Astrocyte of the hippocampus (primary cell): ENCODE measurements around the gene INPP1.
"Not testable (repeated sequence)": the region's sequence is repeated elsewhere in the genome, so short reads cannot be mapped to it uniquely, and the experiment has no call there.

Experiments used
- DNase-seq: peaks from one replicate; pipeline ENCODE4 v3.0.0; 2011; ENCODE audit warnings: low read depth, low spot score

Gene INPP1

DNA sequence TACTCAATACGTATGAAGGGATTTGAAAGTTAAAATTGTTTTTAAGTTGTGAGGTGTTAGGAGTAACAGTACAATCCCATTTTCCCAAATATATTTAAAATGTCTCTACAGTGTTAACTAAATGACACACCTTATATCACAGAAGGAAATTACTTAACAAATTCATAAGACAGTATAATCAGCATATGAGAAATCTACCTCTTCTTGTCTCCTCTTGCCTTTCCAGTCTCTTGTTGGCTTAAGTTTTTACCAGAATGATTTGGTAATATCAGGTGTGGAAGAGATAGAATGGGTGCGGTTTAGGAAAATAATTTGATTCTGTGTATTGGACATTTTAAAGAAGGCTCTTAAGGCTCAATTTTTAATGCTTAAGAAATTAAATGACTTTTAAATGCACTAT is 9.5 kb upstream of the INPP1 start:
- no peak for DNase-seq

DNA sequence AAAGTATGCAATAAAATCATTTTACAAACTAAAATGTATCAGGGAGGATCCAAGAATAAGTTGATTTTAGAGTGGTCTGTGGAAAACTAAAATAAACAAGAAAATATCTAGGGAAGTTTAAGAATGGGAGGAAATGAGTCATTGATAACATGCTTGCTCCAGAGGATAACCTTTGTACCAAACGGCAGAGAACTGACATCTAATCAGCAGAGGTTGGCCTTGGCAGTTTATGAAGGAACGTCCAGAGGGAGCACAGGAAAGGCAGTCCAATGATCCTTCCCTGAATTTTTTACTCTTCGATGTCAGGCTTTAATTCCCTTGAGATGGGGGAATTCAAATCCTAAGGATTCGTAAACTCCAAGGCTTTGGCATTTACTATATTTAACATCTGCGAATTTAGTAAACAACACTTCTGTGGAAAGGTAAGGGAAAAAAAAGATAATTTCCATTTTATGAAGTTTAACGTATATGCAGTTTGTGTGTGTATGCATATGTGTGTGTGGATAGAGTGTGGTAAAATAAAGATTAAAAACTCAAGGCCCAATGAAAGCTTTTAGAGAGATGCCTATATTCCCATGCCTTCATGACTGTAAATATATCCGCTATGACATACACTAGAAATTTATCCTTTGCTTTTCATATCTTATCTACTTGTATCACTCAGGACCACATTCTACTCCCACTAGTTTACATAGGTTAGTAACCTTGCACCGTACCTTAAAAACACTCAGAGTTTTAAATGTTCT is 8.7 kb upstream of the INPP1 start:
- DNase-seq = no peak

- DNase-seq = no peak
These were observed 8.2 kb upstream of the INPP1 start for GRCh38 chr2:190335225-190335559.

GRCh38 chr2:190335584-190335983 is 7.8 kb upstream of the INPP1 start:
- not testable (repeated sequence) for DNase-seq

GRCh38 chr2:190336420-190336819 is 7.0 kb upstream of the INPP1 start:
- no peak for DNase-seq

- DNase-seq = no peak
These were observed 4.9 kb upstream of the INPP1 start for GRCh38 chr2:190338453-190338852.

DNA sequence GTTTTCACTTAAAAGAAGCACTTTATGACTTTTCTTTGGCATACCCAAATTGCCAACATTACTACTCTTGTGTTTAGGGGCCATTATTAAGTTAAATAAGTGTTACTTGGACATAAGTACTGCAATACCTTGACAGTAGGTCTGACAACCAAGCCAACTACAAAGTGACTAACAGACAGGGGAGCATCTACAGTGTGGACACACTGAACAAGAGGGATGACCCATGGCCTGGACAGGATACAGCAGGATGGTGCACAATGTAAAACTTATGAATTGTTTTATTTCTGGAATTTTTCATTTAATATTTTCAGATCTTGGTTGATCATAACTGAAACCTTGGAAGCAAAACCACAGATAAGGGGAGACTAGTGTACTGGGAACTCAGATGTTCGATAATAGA is 4.0 kb upstream of the INPP1 start:
- DNase-seq = no peak

GRCh38 chr2:190340369-190340768 is 3.0 kb upstream of the INPP1 start:
- no peak for DNase-seq

GRCh38 chr2:190342611-190343010 is 778 bp upstream of the INPP1 start:
- DNase-seq = no peak

DNA sequence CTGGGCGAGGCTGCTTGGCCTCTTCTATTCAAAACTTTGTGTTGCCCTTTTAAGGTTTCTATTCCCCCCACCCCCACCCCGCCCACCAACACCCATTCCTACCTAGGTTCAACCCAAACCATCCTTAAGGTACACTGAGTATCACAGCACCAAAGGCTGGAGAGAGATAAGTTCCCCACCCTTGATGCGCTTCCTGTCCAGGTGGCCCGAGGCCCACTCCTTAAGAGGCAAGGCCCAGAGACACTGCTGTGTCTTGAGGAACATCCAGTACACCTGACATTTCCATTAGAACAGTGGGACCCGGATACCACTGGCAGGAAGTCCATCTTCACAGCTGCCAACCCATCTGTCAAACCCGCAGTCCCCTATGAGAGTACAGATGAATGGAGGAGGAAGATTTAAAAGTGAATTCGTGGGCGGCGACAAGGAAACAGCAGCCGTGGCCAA is 277 bp upstream of the INPP1 start:
- no peak for DNase-seq

DNA sequence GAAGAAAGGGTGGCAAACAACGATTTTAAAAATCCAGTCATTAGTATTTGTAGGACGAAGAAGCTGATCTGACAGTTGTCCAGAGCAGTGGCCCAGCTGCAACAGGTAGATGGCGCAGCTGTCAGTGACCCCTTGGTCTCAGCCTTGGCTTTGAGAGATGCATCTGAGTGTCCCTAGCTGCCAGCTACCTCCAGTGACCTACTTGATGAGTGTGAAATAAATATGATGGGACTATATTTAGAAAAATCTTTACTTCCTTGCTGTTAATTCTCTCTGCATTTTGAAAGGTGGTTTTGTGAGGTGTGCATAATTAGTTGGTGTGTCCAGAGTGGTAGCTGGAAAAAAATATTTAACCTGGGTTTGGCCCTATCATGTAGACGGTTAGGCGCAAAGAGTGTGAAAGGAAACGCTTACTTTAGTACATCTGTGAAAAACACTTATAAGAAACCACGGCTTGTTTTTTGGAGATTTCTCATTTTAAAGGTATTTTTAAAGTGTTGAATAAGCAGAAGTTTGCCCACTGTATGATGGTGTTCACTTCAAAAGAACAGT is 963 bp downstream of the INPP1 start:
- DNase-seq = no peak

- no peak for DNase-seq
These were observed 7.0 kb downstream of the INPP1 start for GRCh38 chr2:190350371-190350770.

DNA sequence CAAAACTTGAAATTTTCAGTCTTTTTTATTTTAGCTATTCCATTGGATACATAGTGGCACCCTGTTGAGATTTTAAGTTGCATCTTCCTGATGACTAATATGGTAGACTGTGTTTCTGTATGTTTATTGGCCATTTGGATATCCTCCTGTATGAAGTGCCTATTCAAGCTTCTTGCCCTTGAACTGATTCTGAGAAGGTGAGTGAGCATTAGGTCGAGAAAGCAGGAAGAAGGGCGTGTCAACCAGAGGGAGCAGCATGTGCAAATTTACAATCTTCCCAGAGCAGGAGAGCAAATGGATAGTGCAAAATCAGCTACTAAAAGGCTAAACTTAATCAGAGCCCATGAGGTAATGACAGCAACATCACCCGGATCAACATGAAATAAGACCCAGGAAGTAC is 8.6 kb downstream of the INPP1 start:
- DNase-seq = no peak

GRCh38 chr2:190352668-190353536 is 9.5 kb downstream of the INPP1 start:
- no peak for DNase-seq

DNA sequence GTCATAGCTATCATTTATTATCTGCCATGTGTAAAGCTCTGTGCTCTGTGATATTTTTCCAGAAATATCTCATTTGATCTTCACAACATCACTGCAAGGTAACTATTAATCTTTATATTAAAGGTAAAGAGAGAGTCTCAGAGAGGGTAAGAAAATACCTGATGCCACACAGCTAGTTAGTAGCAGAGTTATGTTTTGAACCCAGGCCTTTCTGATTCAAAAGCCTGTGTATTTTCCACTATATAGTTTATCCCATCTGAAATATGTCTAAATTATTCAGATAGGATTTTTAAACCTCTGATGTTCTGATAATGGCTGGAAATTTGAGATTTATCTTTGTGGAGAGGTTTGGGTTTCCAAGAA is 10.1 kb downstream of the INPP1 start:
- DNase-seq = no peak

DNA sequence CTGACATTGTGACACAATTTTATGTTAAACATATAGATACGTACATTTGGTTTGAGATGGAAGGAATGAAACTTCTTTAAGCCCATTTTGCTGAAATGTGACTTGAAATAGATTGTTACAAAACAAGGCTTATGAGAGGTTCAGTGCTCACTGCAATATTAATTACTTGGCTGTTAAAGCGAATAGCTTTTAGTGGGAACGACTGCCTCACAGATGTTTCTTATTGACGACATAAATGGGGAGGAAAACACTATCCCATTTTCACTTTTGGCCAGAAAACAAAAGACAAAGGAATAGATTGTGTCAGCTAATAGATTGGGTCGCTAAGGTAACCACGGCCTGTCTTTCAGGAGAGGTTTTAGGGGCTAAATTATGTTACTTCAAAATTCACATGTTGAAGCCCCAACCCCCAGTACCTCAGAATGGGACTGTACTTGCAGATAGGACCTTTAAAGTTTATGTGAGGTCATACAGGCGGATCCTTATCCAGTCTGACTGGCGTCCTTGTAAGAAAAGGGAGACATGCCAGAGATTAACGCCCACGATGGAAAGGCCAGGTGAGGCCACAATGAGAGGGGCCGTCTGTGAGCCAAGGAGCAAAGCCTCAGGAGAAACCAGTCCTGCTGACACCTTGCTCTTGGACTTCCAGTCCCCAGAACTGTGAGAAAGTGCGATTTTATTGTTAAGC is 10.8 kb downstream of the INPP1 start:
- no peak for DNase-seq

DNA sequence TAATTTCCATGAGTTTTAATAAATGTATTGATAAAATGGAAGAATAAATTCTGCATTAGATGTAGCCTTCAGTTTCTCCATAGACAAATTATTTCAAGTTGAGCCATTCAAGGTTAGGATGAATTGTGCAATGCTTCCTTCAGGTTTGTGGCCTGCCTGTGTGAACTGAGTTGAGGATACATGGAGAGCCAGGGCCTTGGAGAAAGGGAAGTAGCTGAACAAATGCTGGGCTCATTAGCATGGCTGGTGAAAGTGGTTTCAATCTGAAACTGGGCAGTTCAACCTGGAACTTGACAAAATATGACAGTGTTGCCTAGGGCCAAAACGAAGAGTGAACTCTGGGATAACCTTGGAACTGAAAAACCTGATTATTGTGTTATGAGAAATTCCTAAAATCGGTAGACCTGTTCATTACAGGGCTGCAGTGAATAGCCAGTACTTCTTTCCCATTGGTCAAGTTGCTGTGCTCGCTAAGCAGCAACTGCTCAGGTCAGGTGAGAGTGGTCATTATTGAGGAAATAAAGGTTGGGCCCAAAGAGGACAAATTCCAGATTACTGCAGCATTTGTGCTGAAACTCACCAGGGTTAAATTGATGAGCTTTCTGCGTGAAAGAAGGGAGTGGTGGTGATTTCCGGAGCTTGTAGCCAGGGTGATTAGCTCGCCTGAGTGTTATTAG is 12.7 kb downstream of the INPP1 start:
- no peak for DNase-seq

DNA sequence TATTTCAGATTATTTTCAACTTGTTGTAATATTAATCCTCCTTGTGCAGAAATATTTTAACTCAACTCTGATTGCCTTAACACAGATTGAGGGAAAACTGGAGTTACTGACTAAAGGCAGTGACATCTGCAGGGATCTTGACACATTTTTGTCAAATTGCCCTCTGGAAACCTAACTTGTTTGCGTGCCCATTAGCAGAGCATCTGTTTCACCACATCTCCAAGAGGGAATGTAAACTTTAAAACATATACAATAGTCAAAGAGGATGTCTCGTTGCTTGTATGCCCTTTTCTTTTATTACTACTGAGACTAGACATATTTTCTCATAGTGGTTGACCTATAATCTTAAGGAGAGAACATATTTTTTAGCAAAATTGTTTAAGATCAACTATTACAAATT is 14.2 kb downstream of the INPP1 start:
- no peak for DNase-seq

GRCh38 chr2:190358655-190359448 is 15.5 kb downstream of the INPP1 start:
- not testable (repeated sequence) for DNase-seq

DNA sequence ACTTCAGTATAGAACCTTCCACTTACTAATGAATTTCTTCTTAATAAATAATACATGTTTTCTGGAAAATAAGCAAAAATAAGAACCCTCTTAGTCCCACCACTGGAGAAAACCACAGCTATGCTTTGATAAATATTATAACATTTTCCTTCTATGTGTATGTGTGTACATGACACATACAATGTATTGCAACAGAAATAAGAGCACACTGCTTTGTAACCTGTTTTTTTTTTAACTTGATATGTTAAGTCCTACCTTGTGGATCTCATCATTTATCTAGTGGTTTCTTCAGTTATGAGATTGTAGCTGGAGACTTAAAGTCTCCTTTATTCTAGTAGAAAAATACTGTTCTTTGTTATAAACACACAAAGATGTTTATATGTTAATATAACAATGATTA is 17.2 kb downstream of the INPP1 start:
- DNase-seq = no peak

DNA sequence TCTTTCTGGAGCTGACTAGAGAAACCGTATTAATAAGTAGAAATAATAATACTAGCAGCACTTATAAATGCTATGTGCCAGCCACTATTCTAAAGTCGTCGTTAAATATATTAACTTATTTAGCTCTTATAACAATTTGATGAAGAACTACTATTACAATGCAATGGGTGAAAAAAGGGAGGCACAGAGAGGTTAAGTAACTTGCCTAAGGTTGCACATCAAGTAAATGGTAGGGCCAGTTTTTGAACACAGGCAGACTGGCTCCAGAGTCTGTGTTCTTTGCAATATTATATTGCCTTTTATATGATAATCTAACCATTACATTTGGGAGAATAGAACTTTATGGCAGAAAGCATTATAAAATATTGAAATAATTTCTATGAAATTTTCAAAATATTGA is 17.6 kb downstream of the INPP1 start:
- DNase-seq = no peak
